ENCODE results near the gene MARCHF6.
A peak's percentile ranks its signal among the peaks of the same experiment; 100 is the strongest.

- peak; percentile 79; the same call in 1 of the 2 replicates for TF ChIP-seq SIN3A (IDR thresholded peaks at IDR 0.05; ENCODE audit: borderline replicate concordance, insufficient read depth, low read length)
- no peak for TF ChIP-seq POLR2AphosphoS5 (IDR thresholded peaks at IDR 0.05; ENCODE audit: low read depth, low read length)
- TF ChIP-seq REST (IDR thresholded peaks at IDR 0.05; ENCODE audit: insufficient read depth in 1 of 2, low read depth in 2 of 2, low read length in 2 of 2) = no peak
- TF ChIP-seq FOXP2 (optimal IDR thresholded peaks at IDR 0.05; ENCODE audit: borderline replicate concordance, extremely low read depth, extremely low read length, insufficient read depth) = no peak
Observed at GRCh38 chr5:10354048-10354872, 765 bp downstream of the MARCHF6 start.
